Right lobe of liver (tissue), 6 donors: ENCODE measurements around the gene PSMB7. TPM values are rescaled to one million over a fixed set of nuclear protein-coding genes. Genes with fewer than 3 reads are reported as not detected.

Experiments used
- ATAC-seq, 4 donors: fragments of 200-7000 bp; cut with Tn5 transposase; one replicate each; pipeline ENCODE4 v1.9.1; 2020; ENCODE audit warnings: mild to moderate bottlenecking in 4 of 4, moderate library complexity in 4 of 4
- DNase-seq, 3 donors: peaks; one replicate each; pipeline ENCODE4 v3.0.0-alpha.2; 2020
- H3K27ac ChIP-seq, 3 donors: fragments of 200-600 bp; one replicate each; pipeline ENCODE4 v1.8.0; 2022
- H3K27me3 ChIP-seq, 2 donors: fragments of 200-600 bp; one replicate each; pipeline ENCODE4 v1.8.0; 2022
- H3K36me3 ChIP-seq, 4 donors: fragments of 200-600 bp; sonication (generic) in 1 of 4; one replicate each; pipeline versions ENCODE4 v1.5.1 to v1.8.0; 2017 to 2022; ENCODE audit warnings: control low read depth in 1 of 4
- H3K4me1 ChIP-seq, 4 donors: fragments of 200-600 bp; sonication (generic) in 1 of 4; one replicate each; pipeline versions ENCODE4 v1.5.1 to v1.8.0; 2017 to 2022; ENCODE audit warnings: control low read depth in 1 of 4
- H3K4me3 ChIP-seq, 3 donors: fragments of 200-600 bp; one replicate each; pipeline ENCODE4 v1.8.0; 2022
- H3K9me3 ChIP-seq, 4 donors: fragments of 200-600 bp; sonication (generic) in 1 of 4; one replicate each; pipeline versions ENCODE4 v1.5.1 to v1.8.0; 2017 to 2022; ENCODE audit warnings: control low read depth in 1 of 4
- CTCF ChIP-seq, 4 donors: fragments of 200-600 bp in 3 of 4; fragments of 450-650 bp in 1 of 4; IDR thresholded peaks; one replicate each; pipeline versions ENCODE4 v1.5.1 to v1.8.0; 2016 to 2022; ENCODE audit warnings: antibody characterized with exemption in 4 of 4, mild to moderate bottlenecking in 2 of 4
- POLR2A ChIP-seq: fragments of 450-650 bp; IDR thresholded peaks from one replicate; pipeline ENCODE4 v1.6.1; 2017; ENCODE audit warnings: antibody characterized with exemption, mild to moderate bottlenecking
- WGBS: methylation state at CpG from one replicate; pipeline ENCODE4 v1.1.6; 2018; ENCODE audit warnings: low coverage, low lambda C conversion rate; ENCODE audit not compliant: insufficient coverage; ENCODE audit errors: missing lambda C conversion rate; 5-methylcytosine and 5-hydroxymethylcytosine counted together
- intact Hi-C, 2 donors: fragments of 100-400 bp; cut with DNase I; formaldehyde crosslinking; loops; one replicate each; pipeline versions ENCODE4 v1.11.2 to v1.14.1; 2022
- total RNA-seq, 6 experiments: library from RNA; depleted of rRNA in 2 of 6; stranded (reverse); fragments of >200 nt in 2 of 6; fragmentation: NEBNext Ultra II Directional in 3 of 6; extraction: Animal tissue kit (Norgen Biotek cat#: 25700) in 3 of 6; gene quantifications; one replicate each; pipeline versions ENCODE4 v1.1.0 to v1.2.4, GENCODE V29; 2016 to 2023
- donor health status: DM: no; HTN: yes; CAD: no.
- donor health status: DM: no; HTN: no; CAD: no.
- donor health status: DM: no; HTN: no; CAD: no.
- donor health status: DM: no; HTN: yes; CAD: no.
- donor health status: DM: no; HTN: yes; CAD: no.

Gene PSMB7
- total RNA-seq, 6 experiments from 2014 or later = 76.4 to 196 (median 96.8) TPM

- ATAC-seq = peak in 2 of 4 donors; percentile 6 to 40
- Histone ChIP-seq H3K36me3 (peaks cover 0 to 56% (median 22%) of the 10 kb centered on the region in 4 donors), H3K27me3 (no peaks in the 10 kb centered on the region), H3K4me3 (no peak overlapping the region), H3K4me1 (peaks cover 0 to 42% (median 8%) of the 10 kb centered on the region in 4 donors), H3K9me3 (no peaks in the 10 kb centered on the region), H3K27ac (peak overlapping the region in 2 of 3 donors; percentile 28 to 35)
- no peak for DNase-seq
- 51% methylated on average over 5 of the region's 5 CpGs for WGBS
- no peak for TF ChIP-seq CTCF (IDR thresholded peaks at IDR 0.05)
- intact Hi-C loops = no loop called here
Observed at GRCh38 chr9:124411514-124412227, 3.6 kb downstream of the PSMB7 start.

GRCh38 chr9:124410321-124410913, 4.8 kb downstream of the PSMB7 start:
- Histone ChIP-seq H3K27ac (no peak overlapping the region), H3K4me1 (peaks cover 0 to 42% (median 8%) of the 10 kb centered on the region in 4 donors), H3K27me3 (no peaks in the 10 kb centered on the region), H3K4me3 (peak overlapping the region in 2 of 3 donors; percentile 17 to 32), H3K9me3 (no peaks in the 10 kb centered on the region), H3K36me3 (peaks cover 0 to 68% (median 22%) of the 10 kb centered on the region in 4 donors)
- ATAC-seq (peak; percentile 15 to 35 (median 28)), DNase-seq (no peak)
- TF ChIP-seq POLR2A = no peak
- peak; percentile 14 to 51 (median 44) for TF ChIP-seq CTCF (IDR thresholded peaks at IDR 0.05)
- WGBS = 48% methylated on average over 3 of the region's 3 CpGs
- intact Hi-C loops = no loop called here

GRCh38 chr9:124409410-124409809, 5.8 kb downstream of the PSMB7 start:
- Histone ChIP-seq H3K4me1 (peaks cover 0 to 40% (median 8%) of the 10 kb centered on the region in 4 donors), H3K9me3 (no peaks in the 10 kb centered on the region), H3K27ac (peak overlapping the region in 2 of 3 donors; percentile 14 to 53), H3K36me3 (peaks cover 0 to 78% (median 27%) of the 10 kb centered on the region in 4 donors), H3K4me3 (peak overlapping the region; percentile 8 to 32 (median 17)), H3K27me3 (no peaks in the 10 kb centered on the region)
- intact Hi-C loops = no loop called here
- DNase-seq (no peak), ATAC-seq (peak; percentile 37 to 74 (median 52))
- TF ChIP-seq CTCF (IDR thresholded peaks at IDR 0.05) = no peak
- no peak for TF ChIP-seq POLR2A
- 27% methylated on average over 3 of the region's 3 CpGs for WGBS

GRCh38 chr9:124403246-124403645, 12.0 kb downstream of the PSMB7 start:
- Histone ChIP-seq H3K27ac (no peak overlapping the region), H3K4me1 (no peaks in the 10 kb centered on the region), H3K4me3 (no peak overlapping the region), H3K27me3 (no peaks in the 10 kb centered on the region), H3K36me3 (peaks cover 0 to 73% (median 17%) of the 10 kb centered on the region in 4 donors), H3K9me3 (no peaks in the 10 kb centered on the region)
- 86% methylated on average over 4 of the region's 4 CpGs for WGBS
- DNase-seq (no peak), ATAC-seq (no peak)
- no peak for TF ChIP-seq POLR2A
- no peak for TF ChIP-seq CTCF (IDR thresholded peaks at IDR 0.05)
- intact Hi-C loops = no loop called here
